ENCODE data around the gene HBE1.

DNA sequence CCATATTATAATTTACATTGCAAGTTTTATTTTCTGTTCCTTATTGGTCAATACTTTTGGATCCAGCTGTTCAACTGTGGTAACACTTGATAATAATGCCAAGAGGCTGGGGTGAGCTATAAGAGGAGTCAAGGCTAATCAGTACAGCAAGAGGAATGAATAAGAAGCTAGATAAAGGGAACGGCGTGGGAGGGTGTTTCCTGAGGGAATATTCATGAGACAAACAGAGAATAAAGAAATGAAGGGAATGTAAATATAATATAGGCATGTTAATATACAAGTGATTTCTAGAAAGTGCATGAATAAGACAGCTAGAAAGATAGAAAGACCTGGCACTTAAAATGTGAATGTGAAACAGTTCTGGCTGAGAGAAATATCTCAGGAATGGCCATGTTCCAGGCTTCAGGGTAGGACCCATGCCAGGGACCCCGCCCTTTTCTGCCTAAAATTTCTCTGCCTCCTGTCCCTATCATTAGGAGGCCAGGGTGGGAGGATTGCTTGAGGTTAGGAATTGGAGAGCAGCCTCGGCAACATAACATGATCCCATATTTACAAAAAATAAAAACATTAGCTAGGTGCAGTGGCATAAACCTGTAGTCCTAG lies 28.1 kb upstream of the HBE1 start:
- TF ChIP-seq USF1 (CRISPR knock-in tag; IDR thresholded peaks at IDR 0.05) = no peak
- TF ChIP-seq DNMT1 (IDR thresholded peaks at IDR 0.05) = no peak
- TF ChIP-seq KLF1 (tag; IDR thresholded peaks at IDR 0.05) = no peak

All from K562 (cell line).